ENCODE results near the gene PARVA. TPM values are rescaled to one million over a fixed set of nuclear protein-coding genes. Genes with fewer than 3 reads are reported as not detected.
A peak's percentile ranks its signal among the peaks of the same experiment; 100 is the strongest.

The PARVA gene
- total RNA-seq, 4 donors from 2014 or later = 52.9 to 188 (median 66.5) TPM

GRCh38 chr11:12432507-12432906 lies 55.1 kb downstream of the PARVA start:
- peak overlapping the region; percentile 87 to 96 for H3K27ac ChIP-seq
- H3K9me3 ChIP-seq = no peaks in the 10 kb centered on the region
- H3K27me3 ChIP-seq = no peaks in the 10 kb centered on the region
- DNase-seq = peak in 1 of 2 donors; percentile 8
- H3K4me3 ChIP-seq = no peak overlapping the region
- no peak for TF ChIP-seq POLR2A (IDR thresholded peaks at IDR 0.05)
- TF ChIP-seq, protein P1, sequence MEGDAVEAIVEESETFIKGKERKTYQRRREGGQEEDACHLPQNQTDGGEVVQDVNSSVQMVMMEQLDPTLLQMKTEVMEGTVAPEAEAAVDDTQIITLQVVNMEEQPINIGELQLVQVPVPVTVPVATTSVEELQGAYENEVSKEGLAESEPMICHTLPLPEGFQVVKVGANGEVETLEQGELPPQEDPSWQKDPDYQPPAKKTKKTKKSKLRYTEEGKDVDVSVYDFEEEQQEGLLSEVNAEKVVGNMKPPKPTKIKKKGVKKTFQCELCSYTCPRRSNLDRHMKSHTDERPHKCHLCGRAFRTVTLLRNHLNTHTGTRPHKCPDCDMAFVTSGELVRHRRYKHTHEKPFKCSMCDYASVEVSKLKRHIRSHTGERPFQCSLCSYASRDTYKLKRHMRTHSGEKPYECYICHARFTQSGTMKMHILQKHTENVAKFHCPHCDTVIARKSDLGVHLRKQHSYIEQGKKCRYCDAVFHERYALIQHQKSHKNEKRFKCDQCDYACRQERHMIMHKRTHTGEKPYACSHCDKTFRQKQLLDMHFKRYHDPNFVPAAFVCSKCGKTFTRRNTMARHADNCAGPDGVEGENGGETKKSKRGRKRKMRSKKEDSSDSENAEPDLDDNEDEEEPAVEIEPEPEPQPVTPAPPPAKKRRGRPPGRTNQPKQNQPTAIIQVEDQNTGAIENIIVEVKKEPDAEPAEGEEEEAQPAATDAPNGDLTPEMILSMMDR (IDR thresholded peaks at IDR 0.05) = no peak
- peaks cover 4 to 7% of the 10 kb centered on the region in 2 donors for H3K4me1 ChIP-seq
- intact Hi-C loops (cut with DNase I; ENCODE audit: low total_unique reads) = no loop called here
- no peaks in the 10 kb centered on the region for H3K36me3 ChIP-seq

GRCh38 chr11:12433121-12433520 lies 55.8 kb downstream of the PARVA start:
- peak in 1 of 2 donors; percentile 6 for DNase-seq
- TF ChIP-seq POLR2A (IDR thresholded peaks at IDR 0.05) = no peak
- TF ChIP-seq, protein P1 (IDR thresholded peaks at IDR 0.05) = no peak
- H3K36me3 ChIP-seq = no peaks in the 10 kb centered on the region
- peak overlapping the region; percentile 87 to 96 for H3K27ac ChIP-seq
- H3K27me3 ChIP-seq = no peaks in the 10 kb centered on the region
- intact Hi-C loops (cut with DNase I; ENCODE audit: low total_unique reads) = no loop called here
- H3K4me1 ChIP-seq = peaks cover 4 to 7% of the 10 kb centered on the region in 2 donors
- no peaks in the 10 kb centered on the region for H3K9me3 ChIP-seq
- H3K4me3 ChIP-seq = no peak overlapping the region

DNA sequence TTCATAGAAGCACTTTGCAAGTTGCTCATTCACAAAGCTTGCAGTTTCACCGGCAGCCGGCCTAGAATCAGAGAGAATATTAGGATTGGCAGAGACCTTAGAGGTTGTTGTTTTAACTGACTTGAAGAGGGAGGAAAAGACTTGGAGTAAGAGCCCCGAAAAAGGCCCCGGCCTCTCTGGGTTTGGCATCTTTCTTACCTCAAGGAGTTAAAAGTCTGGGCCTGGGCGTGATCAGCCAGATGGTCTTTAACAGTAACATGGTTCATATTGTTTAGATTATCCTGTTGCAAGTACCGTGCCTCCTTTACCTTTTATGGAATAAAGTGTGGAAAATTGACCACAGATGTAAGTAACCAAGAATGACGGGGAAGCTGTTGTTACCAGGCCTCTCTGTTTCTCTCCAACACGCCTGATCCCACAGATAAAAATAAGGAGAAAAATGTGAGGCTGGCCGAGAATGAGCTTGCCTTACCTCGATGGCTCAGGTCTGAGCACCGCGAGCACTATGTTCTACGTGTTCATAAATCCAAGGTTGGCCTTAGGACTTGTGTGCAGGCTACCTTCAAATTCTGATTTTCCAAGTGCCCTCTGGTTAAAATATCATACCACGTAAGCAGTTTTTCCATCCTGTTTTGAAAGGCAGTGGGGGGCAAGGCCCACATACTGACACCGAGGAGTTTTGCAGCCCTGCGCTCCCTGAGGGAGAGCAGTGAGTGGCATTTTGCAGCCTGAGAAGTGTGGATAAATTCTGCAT lies 56.4 kb downstream of the PARVA start:
- TF ChIP-seq, protein P1 (IDR thresholded peaks at IDR 0.05) = no peak
- no peak for TF ChIP-seq POLR2A (IDR thresholded peaks at IDR 0.05)
- intact Hi-C loops (cut with DNase I; ENCODE audit: low total_unique reads) = no loop called here
- peak overlapping the region; percentile 87 to 96 for H3K27ac ChIP-seq
- H3K9me3 ChIP-seq = no peaks in the 10 kb centered on the region
- H3K36me3 ChIP-seq = no peaks in the 10 kb centered on the region
- H3K27me3 ChIP-seq = no peaks in the 10 kb centered on the region
- H3K4me3 ChIP-seq = no peak overlapping the region
- H3K4me1 ChIP-seq = peaks cover 4 to 7% of the 10 kb centered on the region in 2 donors
- DNase-seq = peak in 1 of 2 donors; percentile 72

DNA sequence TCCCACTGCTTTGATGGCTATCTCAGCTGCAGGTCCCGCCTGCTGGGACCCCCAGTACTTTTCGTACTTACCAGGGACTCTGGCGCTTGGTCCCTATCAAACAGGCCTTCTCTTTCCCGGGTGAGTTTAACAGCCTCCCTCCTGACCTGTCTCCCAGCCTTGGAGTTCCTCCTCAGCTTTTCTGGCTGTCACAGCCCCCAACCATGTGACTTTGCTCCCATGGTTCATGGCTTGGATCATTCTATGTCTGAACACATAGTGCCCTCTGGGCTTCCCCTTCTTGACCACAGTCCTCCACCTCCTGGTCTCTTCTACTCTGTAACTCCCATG lies 56.9 kb downstream of the PARVA start:
- Histone ChIP-seq H3K27me3 (no peaks in the 10 kb centered on the region), H3K4me1 (peaks cover 4 to 7% of the 10 kb centered on the region in 2 donors), H3K9me3 (no peaks in the 10 kb centered on the region), H3K27ac (peak overlapping the region; percentile 87 to 96), H3K4me3 (no peak overlapping the region), H3K36me3 (no peaks in the 10 kb centered on the region)
- no peak for TF ChIP-seq POLR2A (IDR thresholded peaks at IDR 0.05)
- TF ChIP-seq, protein P1 (IDR thresholded peaks at IDR 0.05) = no peak
- DNase-seq = peak in 1 of 2 donors; percentile 41
- intact Hi-C loops (cut with DNase I; ENCODE audit: low total_unique reads) = no loop called here

GRCh38 chr11:12435264-12435663 lies 57.9 kb downstream of the PARVA start:
- TF ChIP-seq, protein P1 (IDR thresholded peaks at IDR 0.05) = no peak
- TF ChIP-seq POLR2A (IDR thresholded peaks at IDR 0.05) = no peak
- DNase-seq = no peak
- intact Hi-C loops (cut with DNase I; ENCODE audit: low total_unique reads) = no loop called here
- Histone ChIP-seq H3K4me1 (peaks cover 4 to 7% of the 10 kb centered on the region in 2 donors), H3K9me3 (no peaks in the 10 kb centered on the region), H3K4me3 (no peak overlapping the region), H3K27me3 (no peaks in the 10 kb centered on the region), H3K36me3 (no peaks in the 10 kb centered on the region), H3K27ac (peak overlapping the region; percentile 87 to 96)
